Smooth muscle cell (in vitro differentiated cells): ENCODE results near the gene KAZALD1. TPM values are rescaled to one million over a fixed set of nuclear protein-coding genes. Genes with fewer than 3 reads are reported as not detected.

ENCODE experiments used
- DNase-seq: peaks from one replicate; lab custom pipeline; 2025; ENCODE audit not compliant: unreplicated experiment; lab: John Stamatoyannopoulos, UW
- H2AFZ ChIP-seq: fragments of 200-600 bp; sonication (generic); 2 replicates; pipeline ENCODE4 v1.6.0; 2016; ENCODE audit warnings: antibody characterized with exemption, low read depth, mild to moderate bottlenecking
- H3F3A ChIP-seq: fragments of 200-600 bp; sonication (generic); 2 replicates; pipeline ENCODE4 v1.6.0; 2017; ENCODE audit warnings: antibody characterized with exemption, low read depth
- H3K27ac ChIP-seq: fragments of 200-600 bp; sonication (generic); 2 replicates; pipeline ENCODE4 v1.5.1; 2016; ENCODE audit warnings: low read depth, mild to moderate bottlenecking
- H3K27me3 ChIP-seq: fragments of 200-600 bp; sonication (generic); 2 replicates; pipeline ENCODE4 v1.6.1; 2016; ENCODE audit warnings: low read depth, mild to moderate bottlenecking
- H3K36me3 ChIP-seq: fragments of 200-600 bp; sonication (generic); 2 replicates; pipeline ENCODE4 v1.5.1; 2016; ENCODE audit warnings: low read depth
- H3K4me1 ChIP-seq: fragments of 200-600 bp; sonication (generic); 2 replicates; pipeline ENCODE4 v1.5.1; 2016; ENCODE audit warnings: low read depth
- H3K4me2 ChIP-seq: fragments of 200-600 bp; sonication (generic); 2 replicates; pipeline ENCODE4 v1.6.0; 2016; ENCODE audit warnings: mild to moderate bottlenecking
- H3K4me3 ChIP-seq: fragments of 200-600 bp; sonication (generic); 2 replicates; pipeline ENCODE4 v1.5.1; 2016; ENCODE audit warnings: mild to moderate bottlenecking
- H3K79me2 ChIP-seq: fragments of 200-600 bp; sonication (generic); 2 replicates; pipeline ENCODE4 v1.6.0; 2016; ENCODE audit warnings: low read depth, mild to moderate bottlenecking
- H3K9ac ChIP-seq: fragments of 200-600 bp; sonication (generic); 2 replicates; pipeline ENCODE4 v1.6.0; 2016; ENCODE audit warnings: low read depth
- H3K9me3 ChIP-seq: fragments of 200-600 bp; sonication (generic); replicated peaks from 2 replicates; pipeline ENCODE4 v1.5.1; 2016; ENCODE audit warnings: low read depth
- H4K20me1 ChIP-seq: fragments of 200-600 bp; sonication (generic); 2 replicates; pipeline ENCODE4 v1.6.0; 2016; ENCODE audit warnings: low read depth
- CTCF ChIP-seq: fragments of 200-600 bp; sonication (generic); IDR thresholded peaks from 2 replicates; pipeline ENCODE4 v1.5.1; 2017; ENCODE audit warnings: borderline replicate concordance, mild to moderate bottlenecking, antibody characterized with exemption; ENCODE audit not compliant: insufficient read depth, poor library complexity, severe bottlenecking
- WGBS: methylation state at CpG from one replicate; pipeline ENCODE4 v1.1.7; 2016; ENCODE audit warnings: low lambda C conversion rate; 5-methylcytosine and 5-hydroxymethylcytosine counted together
- polyA plus RNA-seq: library from polyadenylated mRNA; unstranded; fragments of >200 nt; fragmentation: Nextera tagmentation; extraction: Ambion mirVana; gene quantifications from 2 replicates; pipeline ENCODE4 v1.2.1, GENCODE V29; 2016
- total RNA-seq: library from RNA; depleted of rRNA; stranded (reverse); fragments of >200 nt; gene quantifications from 2 replicates; pipeline ENCODE4 v1.2.3, GENCODE V29; 2014

KAZALD1 gene
- total and polyA plus RNA-seq, 2 experiments from 2014 or later = 13.1 to 20.4 TPM

- Histone ChIP-seq H3K27me3 (peaks cover 65% of the 10 kb centered on the region), H3K36me3 (no peaks in the 10 kb centered on the region)
These were observed 24.1 kb downstream of the KAZALD1 start for GRCh38 chr10:101085846-101086245.

GRCh38 chr10:101087376-101087775 is 25.6 kb downstream of the KAZALD1 start:
- Histone ChIP-seq H2AFZ (no peak overlapping the region), H3K4me1 (no peaks in the 10 kb centered on the region), H3F3A (no peaks in the 10 kb centered on the region), H3K4me3 (no peak overlapping the region), H3K27me3 (peaks cover 62% of the 10 kb centered on the region), H3K4me2 (no peak overlapping the region), H3K9me3 (no peaks in the 10 kb centered on the region), H3K36me3 (no peaks in the 10 kb centered on the region), H3K79me2 (no peaks in the 10 kb centered on the region), H3K9ac (no peak overlapping the region), H4K20me1 (no peaks in the 10 kb centered on the region), H3K27ac (no peak overlapping the region)
- DNase-seq = no peak
- WGBS = 94% methylated on average over 10 of the region's 10 CpGs
- TF ChIP-seq CTCF = no peak

More at GRCh38 chr10:101085846-101086245, 24.1 kb downstream of the KAZALD1 start:
- Histone ChIP-seq H2AFZ (no peak overlapping the region), H3K27ac (no peak overlapping the region), H3K79me2 (no peaks in the 10 kb centered on the region), H3K9ac (no peak overlapping the region), H4K20me1 (no peaks in the 10 kb centered on the region), H3F3A (no peaks in the 10 kb centered on the region), H3K4me3 (no peak overlapping the region), H3K4me2 (no peak overlapping the region), H3K4me1 (no peaks in the 10 kb centered on the region), H3K9me3 (no peaks in the 10 kb centered on the region)
- no peak for TF ChIP-seq CTCF
- no peak for DNase-seq
- WGBS = 79% methylated on average over 6 of the region's 6 CpGs

- 81% methylated on average over 12 of the region's 14 CpGs for WGBS
- H3K9ac ChIP-seq = no peak overlapping the region
These were observed 26.2 kb downstream of the KAZALD1 start for GRCh38 chr10:101087965-101088364.

More at GRCh38 chr10:101087965-101088364, 26.2 kb downstream of the KAZALD1 start:
- Histone ChIP-seq H4K20me1 (no peaks in the 10 kb centered on the region), H3K79me2 (no peaks in the 10 kb centered on the region), H3K27ac (no peak overlapping the region), H3K36me3 (no peaks in the 10 kb centered on the region), H3K4me1 (no peaks in the 10 kb centered on the region), H3K9me3 (no peaks in the 10 kb centered on the region), H3K4me3 (no peak overlapping the region), H3F3A (no peaks in the 10 kb centered on the region), H3K4me2 (no peak overlapping the region), H3K27me3 (peaks cover 61% of the 10 kb centered on the region), H2AFZ (no peak overlapping the region)
- DNase-seq = no peak
- TF ChIP-seq CTCF = no peak
